GM18858 (cell line): ENCODE data around the gene PRKCD.

Source experiments
- ATAC-seq: cut with Tn5 transposase; IDR thresholded peaks from one replicate; pipeline ENCODE4 v1.9.1; 2021; ENCODE audit not compliant: unreplicated experiment

PRKCD gene

DNA sequence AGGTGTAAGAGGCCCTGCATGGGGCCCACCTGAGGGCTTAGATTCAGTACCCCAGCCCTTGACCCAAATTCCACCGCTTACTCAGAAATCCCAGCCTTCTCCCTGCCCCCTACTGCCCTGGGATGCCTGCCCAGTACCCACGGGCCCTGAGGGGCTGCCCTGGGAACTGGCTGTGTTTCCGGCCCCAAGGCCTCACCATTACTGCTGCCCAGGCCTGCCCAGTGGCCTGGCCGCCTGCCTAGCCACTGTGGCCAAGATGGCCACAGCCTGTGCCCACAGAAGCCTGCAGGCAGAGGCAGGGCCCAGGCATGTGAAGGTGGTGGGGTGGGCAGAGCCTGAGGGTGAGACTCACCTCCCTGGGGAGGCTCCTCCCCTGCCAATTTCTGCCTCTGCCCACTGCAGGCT is 6.1 kb upstream of the PRKCD start:
- ATAC-seq, result no peak

DNA sequence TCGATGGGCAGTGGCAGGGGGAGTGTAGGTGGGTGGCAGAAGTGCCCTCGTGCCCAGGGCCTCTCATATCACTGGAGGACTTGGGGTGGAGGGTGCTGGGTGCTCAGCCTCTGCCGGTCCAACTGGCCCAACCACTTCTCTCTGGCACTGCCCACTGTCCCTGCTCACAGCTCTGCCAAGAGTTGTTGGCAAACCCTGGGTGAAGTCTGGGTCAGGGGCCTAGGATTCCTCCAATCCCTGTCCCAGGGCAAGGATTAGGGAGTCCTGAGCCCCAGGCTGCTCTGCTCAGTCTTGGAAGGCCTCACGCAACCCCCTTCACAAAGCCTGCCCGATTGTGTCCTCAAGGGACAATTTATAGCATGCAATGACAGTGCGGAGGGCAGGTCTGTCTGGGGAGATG is 5.2 kb upstream of the PRKCD start:
- ATAC-seq, result no peak

DNA sequence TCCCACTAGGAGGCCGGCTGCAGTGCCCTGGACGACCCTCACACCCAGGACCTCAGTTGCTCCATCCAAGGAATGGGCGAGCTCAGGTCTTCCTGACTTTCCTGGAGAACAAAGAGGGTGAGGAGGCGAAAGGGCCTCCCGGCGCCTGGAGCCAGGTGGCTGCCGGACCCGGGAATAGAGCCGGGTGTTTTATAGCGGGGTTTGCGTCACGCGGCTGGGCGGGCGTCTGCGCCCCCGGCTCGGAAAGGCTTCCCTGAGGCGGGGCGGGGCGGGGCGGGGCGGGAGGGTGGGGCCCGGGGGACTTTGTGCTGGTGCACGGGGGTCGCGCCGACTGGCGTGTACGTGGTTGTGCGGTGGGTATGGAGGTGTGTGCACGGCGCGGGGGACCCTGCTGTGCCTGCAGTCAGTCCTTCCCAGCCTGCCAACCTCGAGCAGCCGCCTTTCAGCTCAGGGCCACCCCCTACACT is 4.6 kb upstream of the PRKCD start:
- ATAC-seq, result no peak

DNA sequence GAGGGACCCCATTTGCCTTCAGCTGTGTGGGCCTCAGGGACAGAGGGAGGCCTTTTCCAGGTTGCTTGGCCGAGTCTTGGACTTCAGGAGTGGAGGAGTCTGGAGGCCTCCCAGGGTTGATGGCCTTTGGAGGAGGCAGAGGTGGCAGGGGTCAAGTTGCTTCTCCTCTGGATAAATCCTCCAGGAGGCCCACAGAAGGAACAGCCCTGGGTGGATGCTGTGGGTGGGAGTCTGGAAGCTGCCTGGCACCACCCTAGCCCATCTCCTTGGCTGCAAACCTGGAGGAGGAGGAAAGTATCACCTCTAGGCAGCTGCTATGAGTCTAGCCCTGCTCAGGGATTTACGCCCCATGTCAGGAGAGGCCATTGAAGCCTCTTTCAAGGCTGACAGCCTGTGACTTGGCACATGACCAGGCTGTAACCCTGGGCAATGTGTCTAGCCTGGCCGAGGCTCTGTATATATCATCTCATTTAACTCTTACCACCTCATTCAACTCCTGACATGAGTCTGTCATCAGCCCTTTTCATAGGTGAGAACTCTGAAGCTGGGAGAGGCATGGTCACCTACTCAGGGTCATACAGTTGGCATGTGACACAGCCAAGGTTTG is 2.9 kb upstream of the PRKCD start:
- no peak for ATAC-seq

DNA sequence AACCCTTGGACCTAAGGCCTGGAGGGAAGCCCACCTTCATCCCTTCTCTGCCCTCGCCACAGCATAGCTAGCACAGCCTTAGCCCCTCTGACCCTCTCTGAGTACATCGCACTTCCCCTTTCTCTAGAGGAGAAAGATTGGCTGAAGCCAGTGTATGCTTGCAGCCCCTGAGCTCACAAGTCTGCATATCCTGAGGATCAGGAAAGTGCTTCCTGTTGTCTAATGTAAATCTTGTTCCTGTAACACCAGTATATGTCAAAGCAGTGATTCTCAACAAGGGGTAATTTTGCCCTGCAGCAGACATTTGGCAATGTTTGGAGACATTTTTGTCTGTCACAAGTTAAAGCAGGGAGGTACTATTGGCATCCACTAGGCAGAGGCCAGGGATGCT is 2.2 kb upstream of the PRKCD start:
- ATAC-seq, result no peak

DNA sequence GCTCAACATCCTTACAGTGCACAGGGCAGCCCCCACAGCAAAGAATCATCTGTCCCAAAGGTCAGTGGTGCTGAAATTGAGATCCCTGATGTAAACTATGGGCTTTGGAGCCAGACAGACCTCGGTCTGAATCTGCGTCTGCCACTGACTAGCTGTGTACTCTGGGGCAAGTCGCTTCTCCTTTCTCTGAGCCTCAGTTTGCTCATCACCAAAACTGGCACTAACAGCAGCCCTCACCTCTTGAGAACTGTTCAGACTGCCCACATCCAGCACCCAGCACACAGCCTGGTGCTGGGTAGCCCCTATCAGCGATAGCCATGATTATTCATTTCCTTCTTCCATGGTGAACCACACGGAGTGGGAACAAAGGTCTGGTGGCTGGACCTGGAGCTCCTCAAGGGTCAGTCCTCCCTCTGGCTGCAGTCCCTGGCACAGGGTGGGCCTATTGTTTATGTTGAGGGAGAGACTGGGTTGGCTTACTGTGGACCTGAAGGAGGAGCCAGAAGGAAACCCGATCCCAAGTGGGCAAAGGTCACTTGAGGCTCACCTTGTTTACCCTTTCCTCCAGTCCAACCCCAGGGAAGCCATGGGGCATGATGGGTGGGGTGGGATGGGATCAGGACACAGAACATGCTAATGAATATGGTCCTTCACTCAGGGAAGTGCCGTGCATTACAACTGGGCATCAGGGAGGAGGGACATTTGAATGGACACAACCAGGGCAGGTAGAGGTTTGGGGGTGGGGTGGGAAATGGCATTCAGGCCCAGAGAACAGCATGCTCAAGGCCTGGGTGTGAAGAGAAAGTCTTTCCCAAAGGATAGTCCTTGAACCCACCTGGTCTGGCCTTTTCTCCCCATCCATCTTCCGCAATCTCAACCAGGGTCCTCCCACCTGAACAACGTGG is 1.6 kb upstream of the PRKCD start:
- ATAC-seq, result no peak

DNA sequence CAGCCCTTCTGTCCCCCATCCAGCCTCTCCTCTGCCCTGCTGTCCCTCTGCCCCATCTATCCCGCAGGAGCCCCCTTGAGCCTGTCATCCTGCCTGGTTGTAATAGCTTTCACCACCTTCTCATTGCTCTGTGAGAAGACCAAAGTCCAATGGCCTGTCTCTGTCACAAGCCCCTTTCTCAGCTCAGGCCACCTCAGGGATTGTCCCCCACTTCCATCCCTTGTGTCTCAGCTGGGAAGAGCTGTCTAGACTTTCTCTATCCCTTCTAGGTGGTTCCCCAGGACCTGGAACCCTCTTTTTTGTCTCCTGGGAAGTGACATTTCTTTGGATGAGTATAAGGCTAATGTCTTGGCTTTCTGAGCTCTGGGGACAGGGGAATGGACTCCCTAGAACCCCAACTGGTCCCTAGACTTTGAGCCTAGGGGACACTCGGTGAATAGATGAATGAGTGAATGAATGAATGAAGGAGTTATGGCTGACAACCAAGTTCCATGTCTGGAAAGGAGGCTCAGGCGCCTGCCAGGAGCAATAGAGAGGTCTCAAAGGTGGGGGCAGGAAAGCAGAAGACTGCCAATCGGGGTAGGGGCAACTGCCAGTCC is 849 bp upstream of the PRKCD start:
- ATAC-seq, result no peak

DNA sequence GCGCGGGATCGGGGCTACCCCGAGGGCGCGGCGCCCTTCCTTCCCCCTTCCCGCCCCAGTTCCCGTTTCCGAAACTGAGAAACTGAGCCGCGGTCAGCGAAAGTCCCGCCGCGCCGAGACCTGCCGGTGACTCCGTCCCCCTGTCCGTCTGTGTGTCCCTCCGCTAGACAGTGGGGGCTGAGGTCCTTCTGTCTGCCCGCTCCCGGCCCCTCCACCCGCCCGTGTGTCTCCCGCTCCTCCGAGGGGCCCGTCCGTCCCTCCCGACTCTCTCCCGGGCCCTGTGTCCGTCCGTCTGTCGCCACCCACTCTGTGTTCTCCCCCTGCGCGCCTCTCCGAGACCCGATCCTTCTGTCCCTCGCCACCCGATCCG is 426 bp downstream of the PRKCD start:
- no peak for ATAC-seq

DNA sequence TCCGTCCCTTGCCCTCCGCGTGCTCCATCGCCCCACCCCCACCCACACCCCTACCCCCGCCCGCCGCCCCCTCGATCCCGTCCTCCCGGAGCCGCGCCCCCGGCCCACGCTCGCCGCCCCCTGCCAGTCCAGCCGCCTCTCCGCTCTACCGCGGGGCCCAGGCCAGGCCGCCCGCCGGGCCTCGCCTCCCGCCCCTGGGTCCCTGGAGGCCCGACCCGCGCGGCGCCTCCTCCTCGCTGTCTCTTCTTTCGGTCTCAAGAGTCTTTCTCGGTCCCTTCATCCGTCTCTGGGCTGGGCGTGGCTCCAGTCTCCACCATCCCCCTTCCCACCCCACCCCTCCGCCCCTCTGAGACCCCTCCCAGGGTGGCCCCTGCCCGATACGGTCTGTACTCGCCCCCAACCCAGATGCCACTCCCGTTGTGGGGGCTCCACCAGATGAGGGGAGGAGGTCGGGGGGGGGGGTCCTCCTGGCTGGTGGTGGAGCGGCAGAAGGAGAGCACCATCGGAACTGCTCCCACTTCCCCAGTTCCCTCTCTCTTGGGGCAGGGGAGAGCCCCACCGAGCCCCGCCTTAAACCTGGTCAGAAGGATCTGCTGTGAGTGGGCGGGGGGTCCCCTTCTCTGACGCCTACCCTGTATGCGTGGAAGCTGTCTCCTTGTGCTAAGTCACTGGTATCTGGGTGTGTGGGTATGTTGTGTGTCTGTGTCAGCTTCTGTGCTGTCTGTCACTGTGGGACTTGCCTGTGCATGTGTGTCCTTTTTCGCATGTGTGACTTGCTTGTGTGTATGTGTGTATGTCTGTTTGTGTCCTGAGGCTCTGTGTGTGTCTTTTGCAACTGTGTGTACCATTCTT is 1.0 kb downstream of the PRKCD start:
- no peak for ATAC-seq

DNA sequence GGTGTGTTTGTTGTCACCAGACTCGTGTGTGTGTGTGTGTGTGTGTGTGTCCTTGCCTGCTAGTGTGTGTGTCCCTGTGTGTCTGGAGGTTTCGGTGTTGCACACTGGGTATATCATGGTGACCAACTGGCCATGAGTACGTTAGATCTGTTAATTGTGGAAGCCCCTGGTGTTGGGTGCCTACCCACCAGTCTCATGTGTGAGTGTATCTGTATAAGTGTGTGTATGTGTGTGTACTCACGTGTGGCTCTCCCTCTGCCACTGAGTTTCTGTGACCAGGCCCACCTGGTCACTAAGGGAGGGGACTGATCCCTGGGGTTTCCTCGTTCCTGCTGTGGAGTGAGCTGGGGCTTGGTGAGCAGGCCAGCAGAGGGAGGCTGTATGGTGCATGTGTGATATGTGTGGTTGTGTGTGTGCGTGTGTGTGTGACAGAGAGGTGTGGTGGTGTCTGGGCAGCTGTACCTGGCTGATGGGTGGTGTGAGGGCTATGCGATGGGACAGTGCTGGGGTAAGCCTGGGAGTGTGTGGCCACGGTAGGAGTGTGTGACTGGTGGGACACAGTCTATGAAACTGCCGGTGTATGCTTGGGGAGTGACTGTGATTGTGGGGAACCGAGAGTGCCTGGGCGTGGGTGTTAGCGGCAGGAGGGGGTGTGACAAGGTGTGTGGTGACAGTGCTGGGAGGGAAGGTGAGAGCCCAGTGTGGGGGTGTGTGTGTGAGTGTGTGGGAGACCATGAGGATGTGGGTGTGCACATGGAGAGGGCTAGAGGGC is 1.8 kb downstream of the PRKCD start:
- no peak for ATAC-seq

DNA sequence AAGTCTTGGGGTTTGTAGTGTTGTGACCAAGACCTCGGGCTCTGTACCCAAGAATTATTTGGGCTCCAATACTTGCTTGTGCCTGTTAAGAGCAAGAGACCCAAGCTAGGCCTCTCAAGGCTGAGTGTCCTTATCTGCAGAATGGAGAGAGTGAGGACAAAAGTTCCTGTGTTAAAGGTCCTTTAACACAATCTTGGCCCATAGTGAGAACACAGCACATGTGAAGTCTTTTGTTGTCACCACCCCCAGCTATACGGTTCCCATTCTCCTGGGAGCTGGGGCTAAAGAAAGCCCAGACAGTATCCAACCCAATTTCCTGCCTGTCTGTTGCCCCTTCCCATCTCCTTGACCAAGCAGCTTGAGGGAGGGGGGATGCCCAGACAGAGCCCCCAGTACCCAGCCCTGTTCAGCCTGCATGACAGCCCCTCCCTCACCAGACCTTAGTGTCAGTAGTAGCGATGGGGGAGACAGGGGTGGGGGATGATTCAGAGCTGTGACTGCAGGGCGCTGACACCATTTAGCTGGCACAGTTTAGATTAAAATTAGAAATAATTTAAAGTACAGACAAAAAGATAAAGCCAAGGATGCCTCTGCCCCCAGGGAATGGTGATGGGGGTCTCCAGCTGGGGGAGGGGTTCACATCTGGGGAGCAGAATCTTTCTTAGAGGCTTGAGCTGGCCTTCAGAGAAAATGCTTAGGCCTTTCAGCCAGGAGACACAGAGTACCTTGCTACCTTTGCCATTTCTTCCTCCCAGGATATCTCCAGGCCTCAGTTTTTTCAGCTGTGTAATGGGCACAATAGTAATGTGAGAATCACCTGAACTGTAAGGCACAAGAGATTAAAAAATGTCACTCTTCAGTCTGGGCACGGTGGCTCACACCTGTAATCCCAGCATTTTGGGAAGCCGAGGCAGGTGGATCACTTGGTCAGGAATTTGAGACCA is 2.7 kb downstream of the PRKCD start:
- ATAC-seq, result no peak

DNA sequence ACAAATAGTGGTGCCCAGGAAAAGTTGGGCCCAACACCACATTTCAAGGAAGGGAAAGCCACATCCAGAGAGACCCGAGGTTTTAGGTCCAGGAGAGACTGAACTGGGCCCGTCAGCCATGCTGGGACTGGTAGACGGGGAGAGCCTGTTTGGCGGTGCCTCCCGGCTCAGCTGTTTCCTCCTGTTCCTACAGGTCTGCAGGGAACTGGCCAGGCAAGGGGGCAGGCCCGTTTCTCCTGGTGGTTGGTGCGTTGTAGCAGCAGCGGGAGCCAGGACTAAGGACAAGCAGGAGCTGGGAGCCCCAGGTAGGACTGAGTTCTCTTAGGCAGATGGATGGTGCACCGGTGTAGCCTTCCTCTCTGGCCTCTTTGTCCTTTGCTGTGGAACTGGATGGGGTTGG is 3.9 kb downstream of the PRKCD start:
- ATAC-seq, result no peak

DNA sequence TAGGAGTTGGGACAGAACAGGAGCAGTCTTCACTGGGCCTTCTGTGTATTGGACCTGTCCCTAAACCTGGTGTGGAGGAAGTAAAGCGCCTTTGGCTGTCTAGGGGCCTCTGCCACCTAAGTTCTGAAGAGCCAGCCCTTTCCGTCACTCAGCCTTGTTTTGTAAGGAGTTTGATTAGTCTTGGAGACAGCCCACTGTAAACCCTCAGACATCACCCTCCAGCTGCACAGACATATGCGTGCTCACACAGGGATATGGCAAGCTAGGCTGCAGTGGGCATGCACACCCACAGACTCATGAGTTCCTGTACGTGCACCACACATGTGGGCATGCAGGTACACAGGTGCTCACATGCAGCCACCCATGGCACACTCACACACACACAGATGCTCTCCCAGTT is 5.2 kb downstream of the PRKCD start:
- ATAC-seq, result no peak

DNA sequence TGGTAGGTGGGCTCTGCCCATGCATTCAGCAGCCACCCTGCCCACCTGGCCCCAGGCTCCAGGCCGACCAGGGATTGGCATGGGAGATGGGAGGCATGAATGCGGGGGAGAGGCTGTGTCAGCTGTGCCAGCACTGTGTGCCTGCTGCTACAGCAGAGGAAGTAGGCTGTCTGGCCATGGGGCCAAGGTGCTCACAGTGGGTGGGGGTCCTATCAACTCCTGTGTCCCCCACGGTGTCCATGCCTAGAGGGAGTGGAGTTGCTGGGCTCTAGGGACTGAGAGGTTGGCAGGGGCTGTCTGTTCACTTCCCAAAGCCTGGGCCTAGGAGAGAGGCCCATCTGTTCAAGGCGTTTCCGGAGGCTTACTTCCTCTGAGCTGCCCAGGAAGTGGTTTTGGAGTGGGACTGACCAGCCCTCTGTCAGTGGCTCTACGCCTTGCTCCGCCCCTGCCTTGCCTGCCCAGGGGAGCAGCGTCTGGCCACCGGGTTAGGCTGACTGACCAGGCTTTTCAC is 5.8 kb downstream of the PRKCD start:
- no peak for ATAC-seq

DNA sequence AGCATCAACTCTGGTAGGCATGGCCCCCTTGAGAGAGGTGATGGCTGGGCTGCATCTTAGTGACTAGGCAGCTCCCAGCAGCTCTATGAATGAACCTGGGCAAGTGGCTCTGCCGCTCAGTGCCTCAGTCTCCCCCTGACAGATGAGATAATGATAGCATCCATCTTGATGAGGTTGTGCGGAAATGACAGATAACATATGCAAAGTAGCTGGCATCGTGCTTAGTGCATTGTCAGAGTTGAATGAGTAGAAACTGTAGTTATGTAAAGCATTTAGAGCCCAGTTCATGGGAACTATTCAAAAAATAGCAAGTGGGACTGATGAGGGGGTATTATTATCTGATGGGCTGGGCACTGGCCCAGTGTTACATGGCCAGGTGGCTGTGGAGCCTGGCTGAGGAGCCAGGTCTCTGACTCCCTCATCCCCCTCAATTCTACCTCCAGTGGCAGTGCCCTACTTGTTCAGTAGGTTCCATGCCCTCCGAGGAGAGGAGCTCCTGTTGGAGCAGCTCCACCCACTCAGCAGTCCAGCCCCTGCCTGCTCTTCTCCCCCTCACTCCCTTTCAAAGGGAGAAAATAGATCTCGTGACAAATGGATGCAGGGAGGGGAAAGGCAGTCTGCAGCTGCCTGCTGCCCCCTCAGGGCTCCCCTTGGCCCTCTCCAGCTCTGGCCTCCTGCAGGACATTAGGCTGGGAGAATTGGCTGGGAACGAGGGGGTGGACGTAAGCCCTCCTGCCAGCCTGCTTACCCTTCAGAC is 6.6 kb downstream of the PRKCD start:
- peak; percentile 32 for ATAC-seq

DNA sequence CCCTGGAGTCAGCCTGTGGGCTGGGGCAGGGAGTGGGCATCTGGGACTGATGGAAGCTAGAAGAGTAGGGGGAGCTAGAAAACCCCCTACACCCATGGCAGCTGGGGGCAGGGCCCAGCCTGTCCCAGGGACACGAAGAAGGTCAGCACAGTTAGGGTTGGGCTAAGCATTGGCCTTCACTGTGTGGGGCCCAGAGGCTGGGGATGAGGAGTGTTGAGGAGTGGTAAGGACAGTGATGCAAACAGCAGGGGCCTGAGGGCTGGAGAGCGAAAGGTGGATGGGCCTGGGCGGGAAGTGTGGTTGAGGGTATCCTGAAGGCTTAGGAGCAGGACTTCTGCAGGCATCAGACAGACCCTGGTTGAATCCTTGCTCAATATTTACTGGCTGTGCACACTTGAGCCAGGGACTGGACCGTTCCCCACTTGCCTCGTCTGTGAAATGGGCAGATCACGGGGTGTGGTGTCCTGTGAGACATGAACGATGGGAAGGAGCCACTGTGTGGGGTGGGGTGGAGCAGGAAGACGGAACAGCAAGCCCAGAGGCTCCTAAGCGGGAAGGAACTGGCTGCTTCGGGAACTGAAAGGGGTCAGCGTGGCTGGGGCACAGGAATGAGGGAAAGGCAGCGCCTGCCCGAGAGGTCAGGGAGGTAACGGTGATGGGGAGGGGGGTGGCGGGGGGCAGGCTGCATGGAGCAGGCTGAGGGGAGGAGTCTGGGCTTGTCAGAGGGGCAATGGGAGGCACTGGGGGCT is 7.3 kb downstream of the PRKCD start:
- ATAC-seq, result no peak

DNA sequence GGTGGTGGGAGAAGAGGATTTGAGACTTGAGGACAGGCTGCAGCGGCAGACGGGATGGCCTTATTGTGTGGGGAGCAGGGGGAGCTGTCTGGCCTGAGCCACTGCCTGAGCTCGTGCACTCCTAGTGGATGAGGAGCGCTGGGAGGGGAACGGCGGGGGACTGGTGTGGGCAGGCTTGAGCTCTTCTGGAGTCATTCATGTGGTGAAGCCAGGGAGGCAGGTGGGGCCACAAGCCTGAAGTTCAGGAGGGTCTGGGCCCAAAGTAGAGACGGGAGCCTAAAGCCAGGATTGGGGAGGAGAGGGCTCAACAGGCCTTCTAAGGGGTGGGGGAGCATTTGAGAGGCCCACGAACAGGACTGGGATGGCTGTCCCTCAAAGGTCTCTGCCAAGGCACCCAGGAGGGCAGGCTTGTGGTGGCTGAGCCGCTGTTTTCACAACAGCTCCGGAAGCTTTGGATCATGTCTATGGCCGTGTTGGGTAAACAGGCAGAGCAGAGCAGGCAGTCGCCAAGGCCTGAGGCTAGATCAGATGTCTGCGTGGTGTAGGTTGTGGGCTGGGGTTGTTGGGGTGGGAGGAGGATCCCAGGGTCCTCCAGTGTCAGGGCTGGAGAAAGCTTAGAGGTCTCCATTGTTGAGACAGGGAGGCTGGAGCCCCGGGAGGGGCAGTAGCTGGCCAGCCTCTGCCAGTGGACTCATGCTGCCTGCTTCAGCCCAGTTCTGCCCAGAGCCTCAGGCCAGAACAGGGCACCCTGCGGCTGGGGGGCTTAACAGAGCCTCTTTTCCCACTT is 8.2 kb downstream of the PRKCD start:
- ATAC-seq, result no peak
